ENCODE data around the gene PLXNA1.

PLXNA1 gene

DNA sequence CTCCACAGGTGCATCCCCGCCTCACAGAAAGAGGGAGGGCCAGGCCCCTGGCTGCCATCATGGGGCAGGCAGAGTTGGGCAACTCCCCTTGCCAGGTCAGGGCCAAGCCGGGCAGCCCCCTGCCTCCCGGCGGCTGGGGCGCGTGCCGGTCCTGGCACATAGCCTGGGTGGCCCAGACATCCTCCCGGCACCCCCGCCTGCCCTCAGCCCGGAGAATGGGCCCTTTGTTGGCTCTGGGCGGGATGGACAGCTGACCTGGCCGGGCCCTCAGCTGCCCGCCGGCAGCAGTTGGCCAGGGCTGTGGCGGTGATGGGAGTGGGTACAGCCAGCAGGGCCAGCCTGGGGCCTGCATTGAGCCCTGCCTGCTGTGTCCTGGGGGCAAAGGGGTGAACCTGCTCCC is 16.5 kb downstream of the PLXNA1 start:
- DNase-seq (ENCODE audit: insufficient read length, low spot score): no peak
- FAIRE-seq: no peak

DNA sequence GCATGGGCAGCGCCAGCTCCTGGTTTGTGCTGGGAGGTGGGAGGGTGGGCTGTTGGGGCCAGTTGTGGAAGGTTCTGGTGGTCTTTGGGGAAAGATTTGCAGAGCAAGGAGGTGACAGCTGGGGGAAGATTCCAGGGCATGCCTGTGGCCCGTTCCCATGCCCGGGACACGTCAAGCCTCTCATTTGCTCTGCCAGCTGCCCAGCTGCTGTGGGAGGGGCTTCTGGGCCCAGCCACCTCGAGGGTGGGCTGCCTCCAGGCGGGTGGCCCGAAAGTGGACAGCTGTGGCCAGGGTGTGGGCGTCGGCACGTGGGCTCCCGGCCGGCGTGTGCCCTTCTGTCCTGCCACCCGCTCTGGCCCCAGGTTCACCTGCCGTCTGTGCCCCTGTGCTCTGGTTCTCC is 17.2 kb downstream of the PLXNA1 start:
- no peak for DNase-seq (ENCODE audit: insufficient read length, low spot score)
- FAIRE-seq: no peak

DNA sequence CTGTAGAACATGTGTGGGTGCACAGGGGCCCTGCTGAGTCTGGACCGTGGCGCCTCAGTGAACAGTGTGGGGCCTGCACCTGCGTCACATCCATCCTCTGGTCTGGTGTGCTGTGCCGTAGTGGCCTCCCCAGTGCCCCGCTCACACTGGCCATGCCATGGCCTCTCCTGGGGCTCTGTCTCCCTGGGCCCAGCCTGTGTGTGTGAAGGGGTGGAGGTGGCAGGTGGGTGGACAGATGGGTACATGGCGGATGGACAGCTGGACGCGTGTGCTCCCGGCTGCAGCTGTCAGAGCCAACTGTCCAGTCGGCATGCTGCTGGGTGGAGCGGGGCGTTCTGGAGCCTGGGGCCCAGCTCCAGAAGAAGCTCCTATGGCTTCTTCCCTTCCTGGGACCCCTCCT is 17.8 kb downstream of the PLXNA1 start:
- FAIRE-seq: no peak
- DNase-seq (ENCODE audit: insufficient read length, low spot score): no peak

DNA sequence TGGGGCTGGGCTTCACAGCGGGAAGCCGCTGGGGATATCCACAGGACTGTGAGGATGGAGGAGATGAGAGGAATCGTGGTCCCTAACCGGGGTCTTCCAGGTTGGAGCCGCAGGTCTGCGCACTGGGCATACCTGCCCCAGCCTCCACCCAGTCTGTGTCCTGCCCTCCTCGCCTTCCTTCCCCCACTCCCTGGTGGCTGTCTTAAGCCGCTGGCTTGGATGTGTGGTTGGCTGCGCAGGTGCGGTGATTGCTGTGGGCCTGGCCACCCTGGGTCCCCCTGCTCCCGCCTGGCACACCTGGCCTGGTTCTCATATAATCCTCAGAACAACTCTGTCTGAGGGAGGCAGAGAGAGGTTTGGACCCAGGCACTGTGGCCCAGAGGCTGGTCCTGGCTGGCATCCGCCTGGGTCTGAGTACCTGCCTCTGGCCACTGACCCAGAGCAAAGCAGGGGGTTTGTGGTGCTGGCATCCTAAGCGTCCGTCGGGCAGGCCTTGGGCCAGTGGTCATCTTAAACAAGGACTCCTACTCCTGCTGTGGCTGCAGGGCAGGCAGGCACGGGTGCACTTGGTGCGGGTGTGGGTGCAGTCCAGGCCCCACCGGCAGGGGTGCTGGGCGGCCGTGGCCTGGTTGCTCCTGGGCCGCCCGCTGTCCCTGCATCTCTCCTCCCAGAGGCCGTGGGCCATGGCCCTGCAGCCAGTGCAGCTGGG is 18.7 kb downstream of the PLXNA1 start:
- DNase-seq (ENCODE audit: insufficient read length, low spot score) (no peak), FAIRE-seq (peak; percentile 28)

DNA sequence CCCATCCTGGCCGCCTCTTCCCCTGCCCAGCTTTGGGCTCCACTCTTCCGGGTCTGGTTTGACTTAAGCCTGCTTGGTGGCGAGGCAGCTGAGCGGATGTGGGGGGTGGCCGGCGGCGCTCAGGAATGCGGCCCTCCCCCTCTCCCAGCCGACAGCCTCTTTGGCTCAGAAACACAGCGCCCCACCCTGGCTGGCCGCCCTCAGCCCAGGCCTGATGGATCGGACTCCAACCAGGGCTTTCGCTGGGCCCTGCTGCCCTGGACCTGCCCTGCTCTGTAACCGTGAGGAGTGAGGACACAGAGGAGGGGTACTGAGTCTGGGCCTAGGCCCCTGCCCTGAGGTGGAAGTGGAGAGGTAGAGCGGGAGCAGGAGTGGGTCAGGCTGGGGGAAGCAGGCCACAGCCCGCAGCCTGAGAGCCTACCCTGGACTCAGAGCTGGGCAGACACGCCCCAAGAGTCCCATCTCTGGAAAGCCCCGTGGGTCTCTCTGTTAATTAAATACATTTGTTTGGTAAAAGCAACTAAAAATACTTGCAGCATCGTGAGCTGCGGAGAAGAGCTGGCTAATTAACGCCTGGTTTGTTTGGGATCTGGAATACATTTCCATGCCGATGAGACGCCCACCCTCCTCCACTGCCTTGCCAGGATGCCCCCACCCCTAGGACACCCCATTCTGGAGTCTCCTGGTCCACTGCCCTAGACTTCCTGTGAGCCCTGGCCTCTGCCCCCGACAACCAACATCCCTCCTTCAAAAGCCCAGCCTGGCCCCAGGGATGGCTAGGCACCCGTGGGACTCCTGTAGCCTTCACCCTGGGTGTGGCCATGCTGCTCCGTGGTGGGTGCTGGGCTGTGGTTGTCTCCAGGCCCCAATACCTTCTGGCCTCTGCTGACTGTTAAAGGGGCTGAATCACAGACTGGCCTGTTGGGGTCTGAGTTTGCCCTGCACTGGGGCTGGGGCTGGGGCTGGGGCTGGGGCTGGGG is 19.6 kb downstream of the PLXNA1 start:
- FAIRE-seq (peak; percentile 70), DNase-seq (ENCODE audit: insufficient read length, low spot score) (peak; percentile 88)

DNA sequence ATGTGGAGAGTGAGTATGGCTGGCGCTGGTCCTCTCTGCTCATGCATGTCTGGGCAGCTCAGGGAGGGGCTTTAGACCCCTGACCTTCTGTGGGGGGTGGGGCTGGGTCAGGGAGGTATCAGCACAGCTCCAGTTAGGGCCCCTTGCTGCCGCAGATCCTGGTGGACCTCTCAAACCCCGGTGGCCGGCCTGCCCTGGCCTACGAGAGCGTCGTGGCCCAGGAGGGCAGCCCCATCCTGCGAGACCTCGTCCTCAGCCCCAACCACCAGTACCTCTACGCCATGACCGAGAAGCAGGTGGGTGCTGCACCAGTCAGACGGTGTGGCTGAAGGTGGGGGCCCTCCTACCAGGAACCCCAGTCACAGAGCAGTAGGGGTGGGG is 20.2 kb downstream of the PLXNA1 start:
- FAIRE-seq: no peak
- no peak for DNase-seq (ENCODE audit: insufficient read length, low spot score)

DNA sequence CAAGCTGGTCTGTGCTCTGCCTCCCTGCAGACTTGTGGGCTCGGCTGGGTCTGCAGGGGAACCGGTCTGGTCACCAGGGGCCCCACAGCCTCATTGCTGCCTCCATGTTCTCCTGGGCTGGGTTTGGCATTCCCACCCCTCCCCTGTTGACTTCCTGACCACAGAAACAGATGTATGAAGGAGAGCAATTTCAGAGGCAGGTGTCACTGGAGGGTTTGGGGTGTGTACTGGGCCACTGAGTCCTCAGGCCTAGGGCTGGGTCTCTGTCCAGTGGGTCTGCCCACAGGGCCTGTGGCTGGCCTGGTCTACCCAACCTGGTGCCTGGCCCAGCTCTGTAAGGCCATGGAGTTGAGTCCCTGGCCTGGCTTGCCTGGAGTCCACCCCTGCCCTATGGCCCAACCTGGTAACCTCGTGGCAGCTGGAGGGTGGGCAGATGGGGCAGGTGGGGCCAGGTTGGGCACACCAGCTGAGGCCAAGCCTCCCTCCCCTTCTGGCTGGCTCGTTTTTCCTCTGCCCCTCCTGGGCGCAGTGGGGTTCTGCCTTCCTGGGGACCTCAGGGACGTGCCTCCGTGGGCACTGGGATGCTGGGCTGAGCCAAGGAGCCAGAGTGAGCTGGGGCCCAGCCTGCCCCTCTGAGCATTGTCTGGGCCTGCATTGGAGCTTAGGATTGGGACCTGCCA is 20.8 kb downstream of the PLXNA1 start:
- FAIRE-seq (no peak), DNase-seq (ENCODE audit: insufficient read length, low spot score) (no peak)

DNA sequence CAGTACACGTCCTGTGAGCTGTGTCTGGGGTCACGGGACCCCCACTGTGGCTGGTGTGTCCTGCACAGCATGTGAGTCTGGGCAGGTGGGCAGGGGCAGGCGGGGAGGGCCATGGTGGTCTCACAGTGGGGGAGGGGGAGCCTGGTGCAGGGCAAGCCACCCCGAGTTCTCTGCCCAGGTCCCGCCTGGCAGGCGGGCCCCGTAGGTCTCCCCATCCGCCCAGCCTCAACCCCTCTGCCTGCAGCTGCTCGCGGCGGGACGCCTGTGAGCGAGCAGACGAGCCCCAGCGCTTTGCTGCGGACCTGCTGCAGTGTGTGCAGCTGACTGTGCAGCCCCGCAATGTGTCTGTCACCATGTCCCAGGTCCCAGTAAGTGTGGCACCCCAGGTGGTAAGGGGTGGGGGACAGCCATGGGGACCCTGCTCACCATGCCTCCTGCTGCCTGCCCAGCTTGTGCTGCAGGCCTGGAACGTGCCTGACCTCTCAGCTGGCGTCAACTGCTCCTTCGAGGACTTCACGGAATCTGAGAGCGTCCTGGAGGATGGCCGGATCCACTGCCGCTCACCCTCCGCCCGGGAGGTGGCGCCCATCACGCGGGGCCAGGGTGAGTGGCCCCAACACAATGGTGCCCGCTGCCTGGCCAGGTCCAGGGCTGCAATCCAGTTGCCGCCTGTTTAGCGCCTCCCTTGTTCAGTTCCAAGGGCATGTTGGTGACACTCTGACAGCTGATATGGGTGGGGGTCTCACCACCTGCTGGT is 21.9 kb downstream of the PLXNA1 start:
- FAIRE-seq (no peak), DNase-seq (ENCODE audit: insufficient read length, low spot score) (no peak)

DNA sequence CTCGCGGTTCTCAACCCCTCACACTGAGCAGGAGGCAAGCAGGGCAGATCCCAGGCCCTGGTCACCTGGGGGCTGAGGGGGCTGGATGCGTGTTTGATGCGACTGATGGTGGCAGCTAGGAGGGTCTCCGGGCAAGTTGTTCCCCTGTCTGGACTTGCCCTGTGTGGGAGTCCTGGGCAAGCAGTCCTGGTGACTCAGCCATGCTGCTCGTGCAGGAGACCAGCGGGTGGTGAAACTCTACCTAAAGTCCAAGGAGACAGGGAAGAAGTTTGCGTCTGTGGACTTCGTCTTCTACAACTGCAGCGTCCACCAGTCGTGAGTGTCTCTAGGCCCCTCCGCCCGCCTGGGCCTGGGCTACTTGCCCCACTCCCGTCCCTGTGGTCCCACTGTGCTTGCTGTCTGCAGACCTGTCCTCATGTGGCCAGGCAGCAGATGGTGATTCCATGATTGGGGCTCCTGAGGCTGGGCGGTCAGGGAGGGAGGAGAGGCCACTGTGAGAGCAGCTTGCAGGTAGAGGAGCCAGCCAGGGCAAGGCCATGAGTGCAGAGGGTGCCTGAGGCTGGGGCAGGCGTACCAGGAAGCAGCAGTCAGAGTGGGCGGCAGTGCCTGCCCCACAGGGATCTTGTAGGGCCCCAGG is 23.1 kb downstream of the PLXNA1 start:
- DNase-seq (ENCODE audit: insufficient read length, low spot score) (peak; percentile 37), FAIRE-seq (peak; percentile 71)

DNA sequence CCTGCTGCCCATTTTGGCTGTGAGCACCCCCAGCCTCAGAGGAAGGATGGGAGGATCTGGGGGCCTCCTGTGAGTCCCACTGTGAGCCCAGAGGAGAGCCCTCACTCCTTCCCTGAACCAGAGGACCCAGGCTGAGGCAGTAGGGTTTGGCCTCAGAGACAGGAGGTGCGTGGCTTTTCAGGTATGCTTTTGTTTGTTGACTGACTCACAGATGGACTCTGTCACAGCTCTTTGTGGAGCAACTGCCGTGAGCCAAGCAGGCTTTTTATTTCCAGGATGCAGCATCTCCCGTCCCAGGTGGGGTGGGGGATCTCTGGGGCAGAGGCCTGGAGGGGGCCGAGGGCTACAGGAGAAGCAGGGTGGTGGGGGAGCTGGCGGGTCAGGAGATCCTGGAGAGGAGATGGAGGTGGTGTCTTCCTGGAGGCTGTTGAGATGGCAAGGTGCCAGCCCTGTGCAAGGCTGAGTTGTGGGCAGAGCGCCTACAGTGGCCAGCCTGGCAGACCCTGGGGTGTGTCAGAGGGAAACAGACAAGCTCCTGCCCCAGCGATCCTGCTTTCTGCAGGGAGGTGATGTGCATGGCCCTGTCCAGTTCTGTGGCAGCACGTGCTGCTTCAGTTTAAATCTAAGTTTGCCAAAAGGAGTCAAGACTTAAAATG is 24.0 kb downstream of the PLXNA1 start:
- DNase-seq (ENCODE audit: insufficient read length, low spot score): no peak
- no peak for FAIRE-seq

DNA sequence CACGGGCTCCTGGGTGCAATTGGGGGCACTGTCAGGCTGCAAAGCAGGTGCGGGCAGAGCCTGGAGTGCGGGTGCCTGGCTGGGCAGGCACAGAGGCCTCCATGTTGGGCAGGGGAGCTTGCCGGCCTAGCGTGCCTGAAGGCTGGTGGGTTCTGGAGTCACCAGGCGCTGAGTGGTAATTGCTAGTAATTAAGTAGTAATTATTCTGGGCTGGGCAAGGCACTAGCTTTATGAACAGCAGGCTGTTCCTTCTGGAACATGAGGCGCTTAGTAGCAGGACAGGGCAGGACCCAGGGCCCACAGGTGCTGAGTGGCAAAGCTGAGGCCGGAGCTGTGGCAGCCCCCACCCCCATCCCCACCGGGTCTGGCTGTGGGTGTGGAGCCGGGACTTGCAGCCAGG is 25.3 kb downstream of the PLXNA1 start:
- FAIRE-seq: no peak
- no peak for DNase-seq (ENCODE audit: insufficient read length, low spot score)

DNA sequence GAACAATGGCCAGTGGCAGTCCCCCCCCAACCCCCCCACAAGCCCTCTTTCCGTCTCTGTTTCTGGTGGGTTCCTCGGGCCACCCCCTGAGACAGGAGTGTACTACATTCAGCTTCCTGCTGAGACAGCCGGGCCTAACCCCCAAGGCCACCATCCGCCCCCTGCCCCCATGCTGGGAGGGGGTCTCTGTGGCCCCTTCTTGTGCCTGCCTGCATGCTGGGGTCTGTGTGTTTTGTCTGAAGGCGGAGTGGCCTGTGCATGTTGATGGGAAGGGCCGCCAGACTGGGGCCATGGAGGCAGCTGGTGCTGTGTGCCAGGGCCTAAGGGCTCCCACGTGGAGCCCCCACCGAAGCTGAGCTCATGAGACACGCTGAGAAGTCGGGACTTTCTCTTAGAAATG is 26.6 kb downstream of the PLXNA1 start:
- FAIRE-seq (no peak), DNase-seq (ENCODE audit: insufficient read length, low spot score) (no peak)

DNA sequence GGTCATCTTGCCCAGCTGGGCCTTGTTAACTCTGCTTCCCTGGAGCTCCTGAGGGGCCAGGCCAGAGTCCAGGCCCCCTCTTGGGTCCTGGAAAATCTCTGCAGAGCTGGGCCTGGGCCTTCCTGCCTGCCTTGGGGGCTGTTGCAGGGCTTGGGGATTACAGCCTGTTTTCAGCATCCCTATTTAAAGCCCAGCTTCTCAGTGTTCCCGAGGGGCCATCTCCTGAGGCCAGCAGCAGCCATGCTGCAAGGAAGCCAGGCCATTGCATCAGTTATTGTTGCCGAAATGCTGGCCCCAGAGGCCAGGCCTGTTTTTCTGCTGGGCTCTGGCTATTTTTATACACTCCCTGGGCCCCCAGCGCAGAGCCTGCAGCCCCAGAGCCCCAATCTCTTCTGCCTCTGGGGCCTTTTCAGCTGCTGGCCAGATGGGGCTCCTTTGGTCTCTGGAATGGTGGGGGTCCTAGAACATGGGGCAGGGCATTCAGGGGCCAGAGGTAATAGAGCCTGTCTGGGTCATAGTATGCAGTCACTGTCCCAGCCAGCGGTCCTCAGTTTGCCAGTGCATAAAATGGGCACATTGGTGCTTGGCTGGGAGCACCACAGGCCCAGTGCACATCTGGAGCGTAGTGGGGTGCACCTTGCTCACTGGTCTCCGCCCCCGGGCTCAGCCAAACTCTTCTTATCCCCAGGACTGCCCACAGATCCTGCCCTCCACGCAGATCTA is 28.5 kb downstream of the PLXNA1 start:
- DNase-seq (ENCODE audit: insufficient read length, low spot score) (no peak), FAIRE-seq (no peak)

DNA sequence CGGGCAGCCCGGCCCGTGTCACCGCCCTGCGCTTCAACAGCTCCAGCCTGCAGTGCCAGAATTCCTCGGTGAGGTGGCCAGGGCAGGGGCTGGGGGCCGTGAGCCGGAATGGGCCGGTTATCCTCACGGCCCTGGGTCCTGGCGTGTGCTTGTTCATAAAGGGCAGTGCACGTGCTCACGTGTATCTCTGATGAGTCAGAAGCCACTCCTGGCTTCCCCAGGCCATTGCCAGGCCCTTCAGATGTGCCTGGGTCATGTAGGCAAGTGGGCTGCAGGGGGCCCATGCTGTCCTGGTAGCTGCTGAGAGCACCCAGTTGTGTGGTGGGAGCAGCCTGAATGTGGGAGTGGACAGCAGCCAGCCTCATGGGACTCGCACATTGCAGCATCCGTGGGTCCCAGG is 29.2 kb downstream of the PLXNA1 start:
- DNase-seq (ENCODE audit: insufficient read length, low spot score): no peak
- FAIRE-seq: no peak

DNA sequence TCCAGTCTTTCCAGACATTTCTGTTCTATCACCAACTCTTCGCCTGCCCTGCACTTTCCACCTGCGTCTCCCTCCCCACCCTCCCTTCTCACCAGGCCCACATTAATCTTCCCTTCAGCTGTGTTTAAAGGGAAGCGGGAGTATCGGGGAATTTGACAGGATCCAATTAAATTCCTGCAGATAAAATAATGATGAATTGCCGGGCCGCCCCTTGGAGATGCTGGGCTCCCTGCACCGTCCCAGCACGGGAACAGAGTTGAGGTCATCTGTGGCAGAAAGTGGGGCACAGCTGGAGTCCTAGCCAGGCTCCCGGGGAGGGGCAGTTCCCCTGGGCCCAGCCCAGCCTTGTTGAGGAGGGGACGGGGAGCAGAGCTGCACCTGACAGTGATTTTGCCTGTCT is 30.3 kb downstream of the PLXNA1 start:
- DNase-seq (ENCODE audit: insufficient read length, low spot score) (no peak), FAIRE-seq (no peak)

DNA sequence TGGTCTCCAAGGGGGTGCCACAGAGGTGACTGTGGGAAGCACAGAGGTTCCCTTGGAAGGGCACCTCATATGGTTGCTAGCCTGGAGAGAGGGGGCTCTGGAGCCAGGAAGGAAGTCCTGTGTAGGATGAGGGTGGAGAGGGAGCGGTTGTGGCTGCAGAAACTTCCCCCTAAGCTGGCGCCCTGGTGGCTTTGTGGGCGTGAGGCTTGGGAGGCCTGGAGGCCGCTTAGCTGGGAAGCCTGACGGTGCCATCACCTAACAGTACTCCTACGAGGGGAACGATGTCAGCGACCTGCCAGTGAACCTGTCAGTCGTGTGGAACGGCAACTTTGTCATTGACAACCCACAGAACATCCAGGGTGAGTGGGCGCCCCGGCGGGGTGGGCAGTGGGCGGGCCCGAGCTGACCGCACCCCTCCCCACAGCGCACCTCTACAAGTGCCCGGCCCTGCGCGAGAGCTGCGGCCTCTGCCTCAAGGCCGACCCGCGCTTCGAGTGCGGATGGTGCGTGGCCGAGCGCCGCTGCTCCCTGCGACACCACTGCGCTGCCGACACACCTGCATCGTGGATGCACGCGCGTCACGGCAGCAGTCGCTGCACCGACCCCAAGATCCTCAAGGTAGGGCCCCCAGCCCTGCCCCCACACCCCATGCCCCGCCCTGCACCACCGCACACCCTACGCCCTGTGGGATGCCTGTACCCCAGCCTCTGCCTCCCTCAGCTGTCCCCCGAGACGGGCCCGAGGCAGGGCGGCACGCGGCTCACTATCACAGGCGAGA is 31.0 kb downstream of the PLXNA1 start:
- DNase-seq (ENCODE audit: insufficient read length, low spot score): no peak
- FAIRE-seq: no peak

DNA sequence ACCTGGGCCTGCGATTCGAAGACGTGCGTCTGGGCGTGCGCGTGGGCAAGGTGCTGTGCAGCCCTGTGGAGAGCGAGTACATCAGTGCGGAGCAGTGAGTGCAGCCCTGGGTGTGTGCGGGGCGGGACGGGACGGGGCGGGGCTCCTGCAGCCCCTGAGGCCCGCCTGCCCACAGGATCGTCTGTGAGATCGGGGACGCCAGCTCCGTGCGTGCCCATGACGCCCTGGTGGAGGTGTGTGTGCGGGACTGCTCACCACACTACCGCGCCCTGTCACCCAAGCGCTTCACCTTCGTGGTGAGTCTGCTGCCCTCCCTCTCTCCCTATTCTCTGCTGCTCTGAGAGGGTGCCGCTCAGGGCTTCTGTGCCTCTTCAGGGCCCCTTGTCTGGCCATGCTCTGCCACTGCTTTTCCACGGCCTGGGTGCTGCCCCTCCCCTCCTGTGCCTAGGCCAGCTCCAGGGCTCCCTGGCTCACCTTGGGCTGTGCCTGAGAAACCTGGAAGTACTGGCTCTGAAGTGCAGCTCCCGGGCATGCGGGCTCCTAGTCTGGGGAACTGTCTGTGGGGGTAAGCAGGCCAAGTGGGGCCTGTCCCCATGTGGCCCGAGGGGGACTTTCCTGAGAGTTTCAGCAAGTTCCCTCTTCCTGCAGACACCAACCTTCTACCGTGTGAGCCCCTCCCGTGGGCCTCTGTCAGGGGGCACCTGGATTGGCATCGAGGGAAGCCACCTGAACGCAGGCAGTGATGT is 31.8 kb downstream of the PLXNA1 start:
- DNase-seq (ENCODE audit: insufficient read length, low spot score) (no peak), FAIRE-seq (no peak)
